ENCODE data around the gene ABCD1.
"Not testable (repeated sequence)": the region's sequence is repeated elsewhere in the genome, so short reads cannot be mapped to it uniquely, and the experiment has no call there.

Gene ABCD1

GRCh38 chrX:153740631-153741222, 16.1 kb downstream of the ABCD1 start:
- DNase-seq = no peak
- H3K36me3 ChIP-seq = peaks cover 0 to 20% (median 13%) of the 10 kb centered on the region in 3 donors

GRCh38 chrX:153741446-153741845, 16.8 kb downstream of the ABCD1 start:
- DNase-seq = no peak
- intact Hi-C loops (cut with DNase I; ENCODE audit: low total_unique reads) = no loop called here

More at GRCh38 chrX:153740631-153741222, 16.1 kb downstream of the ABCD1 start:
- no peaks in the 10 kb centered on the region for H3K27me3 ChIP-seq
- TF ChIP-seq CTCF (IDR thresholded peaks at IDR 0.05) = no peak
- intact Hi-C loops (cut with DNase I; ENCODE audit: low total_unique reads) = no loop called here
- H3K4me1 ChIP-seq = peaks cover 0 to 16% (median 1%) of the 10 kb centered on the region in 4 donors
- H3K9me3 ChIP-seq = no peaks in the 10 kb centered on the region
- H3K4me3 ChIP-seq = no peak overlapping the region
- H3K27ac ChIP-seq = no peak overlapping the region

GRCh38 chrX:153742111-153742510, 17.5 kb downstream of the ABCD1 start:
- intact Hi-C loops (cut with DNase I; ENCODE audit: low total_unique reads); H3K9me3 ChIP-seq; H3K36me3 ChIP-seq; H3K27me3 ChIP-seq; H3K27ac ChIP-seq; H3K4me3 ChIP-seq; DNase-seq: not testable (repeated sequence)
- H3K4me1 ChIP-seq = peaks cover 0 to 16% (median 1%) of the 10 kb centered on the region in 4 donors

More at GRCh38 chrX:153741446-153741845, 16.8 kb downstream of the ABCD1 start:
- H3K27ac ChIP-seq = no peak overlapping the region
- peaks cover 0 to 16% (median 1%) of the 10 kb centered on the region in 4 donors for H3K4me1 ChIP-seq
- TF ChIP-seq CTCF (IDR thresholded peaks at IDR 0.05) = no peak
- peaks cover 0 to 15% (median 6%) of the 10 kb centered on the region in 3 donors for H3K36me3 ChIP-seq
- no peaks in the 10 kb centered on the region for H3K27me3 ChIP-seq
- H3K9me3 ChIP-seq = no peaks in the 10 kb centered on the region
- no peak overlapping the region for H3K4me3 ChIP-seq

- H3K27me3 ChIP-seq; intact Hi-C loops (cut with DNase I; ENCODE audit: low total_unique reads); H3K36me3 ChIP-seq; DNase-seq; H3K9me3 ChIP-seq; H3K4me3 ChIP-seq: not testable (repeated sequence)
- peak overlapping the region; percentile 82 to 91 for H3K27ac ChIP-seq
- H3K4me1 ChIP-seq = peaks cover 0 to 16% (median 1%) of the 10 kb centered on the region in 4 donors
Observed at GRCh38 chrX:153742796-153743467, 18.3 kb downstream of the ABCD1 start.

DNA sequence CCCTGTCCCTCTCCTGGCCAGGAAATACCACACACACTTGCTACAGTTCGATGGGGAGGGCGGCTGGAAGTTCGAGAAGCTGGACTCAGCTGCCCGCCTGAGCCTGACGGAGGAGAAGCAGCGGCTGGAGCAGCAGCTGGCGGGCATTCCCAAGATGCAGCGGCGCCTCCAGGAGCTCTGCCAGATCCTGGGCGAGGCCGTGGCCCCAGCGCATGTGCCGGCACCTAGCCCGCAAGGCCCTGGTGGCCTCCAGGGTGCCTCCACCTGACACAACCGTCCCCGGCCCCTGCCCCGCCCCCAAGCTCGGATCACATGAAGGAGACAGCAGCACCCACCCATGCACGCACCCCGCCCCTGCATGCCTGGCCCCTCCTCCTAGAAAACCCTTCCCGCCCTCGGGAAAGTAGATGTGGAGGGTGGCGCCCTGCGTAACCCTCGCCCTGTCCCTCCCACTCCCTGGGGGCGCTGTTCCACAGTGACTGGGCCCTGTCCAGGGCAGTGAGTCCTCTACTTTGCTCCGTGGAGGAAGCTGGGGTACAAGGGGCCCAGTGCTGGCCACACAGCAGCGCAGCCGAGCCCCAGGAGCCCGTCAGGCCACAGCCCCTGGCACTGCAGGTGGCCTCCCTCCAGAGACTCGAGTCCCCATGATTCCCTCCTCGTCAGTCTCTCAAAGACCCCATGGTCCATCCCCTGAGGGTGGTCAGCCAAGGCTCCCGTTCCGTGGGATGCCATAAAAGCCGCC, 19.0 kb downstream of the ABCD1 start:
- H3K9me3 ChIP-seq; H3K36me3 ChIP-seq; intact Hi-C loops (cut with DNase I; ENCODE audit: low total_unique reads); H3K27me3 ChIP-seq: not testable (repeated sequence)
- peak in 1 of 2 experiments; percentile 13 for TF ChIP-seq CTCF (IDR thresholded peaks at IDR 0.05)
- Histone ChIP-seq H3K4me3 (peak overlapping the region; percentile 40 to 46), H3K4me1 (peaks cover 0 to 16% (median 1%) of the 10 kb centered on the region in 4 donors), H3K27ac (peak overlapping the region; percentile 82 to 91)
- DNase-seq = peak; percentile 85 to 95

GRCh38 chrX:153744210-153745066, 19.8 kb downstream of the ABCD1 start:
- H3K4me1 ChIP-seq = peaks cover 0 to 16% (median 1%) of the 10 kb centered on the region in 4 donors
- no peaks in the 10 kb centered on the region for H3K27me3 ChIP-seq
- intact Hi-C loops (cut with DNase I; ENCODE audit: low total_unique reads) = no loop called here
- DNase-seq = peak in 1 of 2 donors; percentile 91
- H3K9me3 ChIP-seq = no peaks in the 10 kb centered on the region
- H3K36me3 ChIP-seq = peaks cover 0 to 6% (median 0%) of the 10 kb centered on the region in 3 donors
- no peak for TF ChIP-seq CTCF (IDR thresholded peaks at IDR 0.05)
- peak overlapping the region; percentile 82 to 91 for H3K27ac ChIP-seq
- H3K4me3 ChIP-seq = peak overlapping the region; percentile 40 to 46

DNA sequence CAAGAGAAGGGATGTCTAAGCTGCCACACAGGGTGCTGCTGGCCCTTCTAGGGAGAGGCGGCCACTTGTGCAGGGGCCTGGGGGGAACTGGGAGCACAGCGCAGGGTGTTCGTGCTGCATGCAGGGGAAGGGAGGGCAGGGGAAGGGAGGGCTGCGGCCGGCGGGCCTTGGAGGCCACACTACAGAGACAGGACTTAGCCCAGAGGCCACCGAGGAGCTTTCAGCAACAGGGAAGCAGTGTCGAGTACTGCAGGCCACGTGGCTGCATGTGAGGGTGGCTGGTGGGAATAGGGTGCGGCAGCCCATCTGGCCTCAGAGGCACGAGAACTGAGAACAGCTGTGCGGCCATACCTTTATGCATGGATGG, 20.4 kb downstream of the ABCD1 start:
- H3K4me1 ChIP-seq = peaks cover 0 to 16% (median 1%) of the 10 kb centered on the region in 4 donors
- H3K27ac ChIP-seq = peak overlapping the region; percentile 82 to 91
- H3K4me3 ChIP-seq; H3K27me3 ChIP-seq; H3K9me3 ChIP-seq; intact Hi-C loops (cut with DNase I; ENCODE audit: low total_unique reads); H3K36me3 ChIP-seq: not testable (repeated sequence)
- peak in 1 of 2 donors; percentile 84 for DNase-seq
